ENCODE measurements around the gene CYP2A6. TPM values are rescaled to one million over a fixed set of nuclear protein-coding genes. Genes with fewer than 3 reads are reported as not detected.
"Not testable (repeated sequence)": the region's sequence is repeated elsewhere in the genome, so short reads cannot be mapped to it uniquely, and the experiment has no call there.

CYP2A6 gene
- total RNA-seq, 4 donors from 2014 or later: 0.36 TPM; not detected in 3

DNA sequence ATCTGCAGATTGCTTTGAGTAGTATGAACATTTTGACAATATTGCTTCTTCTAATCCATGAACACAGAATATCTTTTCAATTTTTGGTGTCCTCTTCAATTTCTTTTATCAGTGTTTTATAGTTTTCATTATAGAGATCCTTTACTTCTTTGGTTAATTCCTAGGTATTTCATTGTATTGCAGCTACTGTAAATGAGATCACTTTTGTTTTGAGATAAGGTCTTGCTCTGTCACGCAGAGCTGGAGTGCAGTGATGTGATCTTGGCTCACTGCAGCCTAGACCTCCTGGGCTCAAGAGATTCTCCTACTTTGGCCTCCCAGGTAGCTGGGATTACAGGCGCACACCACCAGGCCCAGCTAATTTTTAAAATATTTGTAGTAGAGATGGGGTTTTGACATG is 22.0 kb upstream of the CYP2A6 start:
- no peak for ATAC-seq (ENCODE audit: low FRiP score)
- TF ChIP-seq, protein P1, sequence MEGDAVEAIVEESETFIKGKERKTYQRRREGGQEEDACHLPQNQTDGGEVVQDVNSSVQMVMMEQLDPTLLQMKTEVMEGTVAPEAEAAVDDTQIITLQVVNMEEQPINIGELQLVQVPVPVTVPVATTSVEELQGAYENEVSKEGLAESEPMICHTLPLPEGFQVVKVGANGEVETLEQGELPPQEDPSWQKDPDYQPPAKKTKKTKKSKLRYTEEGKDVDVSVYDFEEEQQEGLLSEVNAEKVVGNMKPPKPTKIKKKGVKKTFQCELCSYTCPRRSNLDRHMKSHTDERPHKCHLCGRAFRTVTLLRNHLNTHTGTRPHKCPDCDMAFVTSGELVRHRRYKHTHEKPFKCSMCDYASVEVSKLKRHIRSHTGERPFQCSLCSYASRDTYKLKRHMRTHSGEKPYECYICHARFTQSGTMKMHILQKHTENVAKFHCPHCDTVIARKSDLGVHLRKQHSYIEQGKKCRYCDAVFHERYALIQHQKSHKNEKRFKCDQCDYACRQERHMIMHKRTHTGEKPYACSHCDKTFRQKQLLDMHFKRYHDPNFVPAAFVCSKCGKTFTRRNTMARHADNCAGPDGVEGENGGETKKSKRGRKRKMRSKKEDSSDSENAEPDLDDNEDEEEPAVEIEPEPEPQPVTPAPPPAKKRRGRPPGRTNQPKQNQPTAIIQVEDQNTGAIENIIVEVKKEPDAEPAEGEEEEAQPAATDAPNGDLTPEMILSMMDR (IDR thresholded peaks at IDR 0.05): no peak
- no peak for DNase-seq (ENCODE audit: low spot score)

DNA sequence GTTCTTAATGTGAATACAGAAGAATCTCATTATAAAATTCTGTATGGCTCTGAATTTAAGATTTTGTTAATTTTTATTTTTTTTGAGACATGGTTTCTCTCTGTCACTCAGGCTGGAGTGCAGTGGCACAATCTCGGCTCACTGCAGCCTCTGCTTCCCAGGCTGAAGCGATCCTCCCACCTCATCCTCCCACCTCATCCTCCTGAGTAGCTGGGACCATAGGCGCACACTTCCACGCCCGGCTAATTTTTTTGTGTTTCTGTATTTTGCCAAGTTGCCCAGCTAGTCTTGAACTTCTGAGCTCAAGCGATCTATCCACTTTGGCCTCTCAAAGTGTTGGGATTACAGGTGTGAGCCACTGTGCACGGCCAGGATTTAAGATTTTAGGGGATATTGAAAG is 17.5 kb upstream of the CYP2A6 start:
- ATAC-seq (ENCODE audit: low FRiP score): no peak
- DNase-seq (ENCODE audit: low spot score): no peak
- TF ChIP-seq, protein P1 (IDR thresholded peaks at IDR 0.05): no peak

DNA sequence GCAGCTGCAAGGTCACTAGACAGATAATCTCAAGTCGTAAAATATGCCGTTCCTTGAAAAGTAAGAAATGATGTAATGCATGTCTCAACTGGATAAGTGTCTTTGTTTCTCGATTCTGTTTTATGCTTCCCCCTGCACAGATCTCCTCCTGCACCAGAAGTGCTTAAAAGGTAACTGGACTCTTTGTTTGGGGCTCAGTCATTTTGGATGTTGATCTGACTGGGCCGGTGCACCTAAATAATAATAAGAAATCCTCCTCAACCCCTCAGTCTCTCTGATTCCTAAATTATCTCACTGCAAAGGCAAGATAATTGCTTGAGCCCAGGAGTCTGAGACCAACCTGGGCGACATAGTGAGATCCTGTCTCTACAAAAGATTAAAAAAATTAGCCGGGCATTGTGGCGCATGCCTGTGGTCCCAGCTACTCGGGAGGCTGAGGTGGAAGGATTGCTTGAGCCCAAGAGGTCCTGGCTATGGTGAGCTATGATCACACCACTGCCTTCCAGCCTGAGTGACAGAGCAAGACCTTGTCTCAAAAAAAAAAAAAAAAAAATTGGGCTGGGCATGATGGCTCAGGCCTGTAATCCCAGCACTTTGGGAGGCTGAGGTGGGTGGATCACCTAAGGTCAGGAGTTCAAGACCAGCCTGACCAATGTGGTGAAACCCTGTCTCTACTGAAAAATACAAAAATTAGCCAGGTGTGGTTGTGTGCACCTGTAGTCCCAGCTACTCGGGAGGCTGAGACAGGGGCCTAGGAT is 14.7 kb upstream of the CYP2A6 start:
- not testable (repeated sequence) for ATAC-seq (ENCODE audit: low FRiP score); DNase-seq (ENCODE audit: low spot score)

DNA sequence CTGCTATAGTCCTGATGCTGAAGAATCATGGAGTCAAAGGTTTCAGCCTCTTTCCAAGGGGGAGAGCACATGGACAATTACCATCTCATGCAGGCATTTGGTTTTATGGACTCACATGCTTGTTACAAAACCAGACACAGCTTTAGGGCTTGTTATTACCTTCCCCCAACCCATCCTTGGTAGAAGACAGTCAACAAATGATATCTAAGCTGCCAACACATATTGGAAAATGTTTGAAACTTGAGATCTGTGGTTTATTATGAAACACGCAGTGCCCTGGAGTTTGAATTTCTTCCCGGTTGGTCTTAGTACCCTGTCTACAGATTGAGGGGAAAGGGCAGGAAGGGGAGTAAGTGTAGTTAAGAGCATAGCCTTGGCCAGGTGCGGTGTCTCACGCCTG is 12.5 kb upstream of the CYP2A6 start:
- DNase-seq (ENCODE audit: low spot score) (no peak), ATAC-seq (ENCODE audit: low FRiP score) (no peak)
- TF ChIP-seq, protein P1 (IDR thresholded peaks at IDR 0.05): no peak

DNA sequence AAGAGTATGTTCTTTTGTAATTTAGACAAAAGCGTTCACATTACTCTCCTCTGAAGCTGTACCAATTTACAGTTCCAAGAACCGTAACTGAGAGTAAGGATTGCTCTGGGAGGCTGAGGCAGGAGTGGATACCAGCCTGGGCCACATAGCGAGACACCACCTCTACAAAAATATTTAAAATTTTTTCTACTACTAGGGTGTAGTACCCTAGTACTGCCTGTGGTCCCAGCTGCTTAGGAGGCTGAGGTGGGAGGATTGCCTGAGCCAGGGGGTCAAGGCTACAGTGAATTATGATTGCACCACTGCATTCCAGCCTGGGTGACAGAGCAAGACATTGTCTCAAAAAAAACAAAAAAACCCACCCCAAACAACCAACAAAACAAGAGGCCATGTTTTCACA is 12.1 kb upstream of the CYP2A6 start:
- DNase-seq (ENCODE audit: low spot score): no peak
- no peak for ATAC-seq (ENCODE audit: low FRiP score)
- TF ChIP-seq, protein P1 (IDR thresholded peaks at IDR 0.05): no peak

DNA sequence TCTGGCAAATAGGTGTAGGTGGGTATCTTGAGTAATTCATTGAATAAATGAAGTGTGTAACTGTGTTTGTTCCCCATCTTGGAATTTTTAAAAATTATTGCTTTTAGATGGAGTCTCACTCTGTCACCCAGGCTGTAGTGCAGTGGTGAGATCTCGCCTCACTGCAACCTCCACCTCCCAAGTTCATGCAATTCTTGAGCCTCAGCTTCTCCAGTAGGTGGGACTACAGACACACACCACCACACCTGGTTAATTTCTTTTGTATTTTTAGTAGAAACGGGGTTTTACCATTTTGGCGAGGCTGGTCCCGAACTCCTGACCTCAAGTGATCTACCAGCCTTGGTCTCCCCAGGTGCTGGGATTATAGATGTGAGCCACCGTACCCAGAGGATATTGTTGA is 7.9 kb upstream of the CYP2A6 start:
- ATAC-seq (ENCODE audit: low FRiP score) (no peak), DNase-seq (ENCODE audit: low spot score) (no peak)
- TF ChIP-seq, protein P1 (IDR thresholded peaks at IDR 0.05): no peak

DNA sequence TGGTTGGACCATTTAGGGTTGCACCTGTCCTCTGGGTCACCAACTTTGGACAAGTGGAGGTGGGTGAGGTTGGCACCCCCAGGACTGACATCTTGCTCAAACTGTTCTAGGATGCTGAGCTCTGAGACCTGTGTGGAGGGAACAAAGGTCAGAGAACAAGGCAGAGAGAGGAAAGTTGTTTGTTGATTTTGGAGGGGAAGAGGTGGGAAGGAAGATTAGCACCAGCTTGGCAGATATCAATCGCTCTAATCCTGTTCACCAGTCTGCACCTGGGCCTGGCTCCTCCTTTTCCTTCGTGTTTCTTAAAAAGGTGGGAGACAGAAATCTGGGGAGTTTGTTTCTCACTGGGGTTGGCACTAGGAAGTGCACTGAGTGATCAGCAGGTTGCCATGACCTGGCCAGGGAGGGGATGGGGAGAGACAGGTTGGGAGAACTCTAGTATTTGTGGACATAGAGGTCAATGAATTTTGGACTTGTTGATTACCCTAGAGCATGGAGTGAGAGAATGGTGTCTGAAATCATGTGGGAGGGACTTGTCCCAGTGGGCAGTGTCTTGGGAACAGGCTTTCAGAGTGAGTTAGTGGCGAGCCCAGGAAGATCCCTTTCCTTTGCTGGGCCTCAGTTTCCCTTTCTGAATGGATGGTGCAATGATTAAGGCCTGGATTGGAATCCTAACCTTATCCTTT is 2.4 kb upstream of the CYP2A6 start:
- ATAC-seq (ENCODE audit: low FRiP score); DNase-seq (ENCODE audit: low spot score): not testable (repeated sequence)

DNA sequence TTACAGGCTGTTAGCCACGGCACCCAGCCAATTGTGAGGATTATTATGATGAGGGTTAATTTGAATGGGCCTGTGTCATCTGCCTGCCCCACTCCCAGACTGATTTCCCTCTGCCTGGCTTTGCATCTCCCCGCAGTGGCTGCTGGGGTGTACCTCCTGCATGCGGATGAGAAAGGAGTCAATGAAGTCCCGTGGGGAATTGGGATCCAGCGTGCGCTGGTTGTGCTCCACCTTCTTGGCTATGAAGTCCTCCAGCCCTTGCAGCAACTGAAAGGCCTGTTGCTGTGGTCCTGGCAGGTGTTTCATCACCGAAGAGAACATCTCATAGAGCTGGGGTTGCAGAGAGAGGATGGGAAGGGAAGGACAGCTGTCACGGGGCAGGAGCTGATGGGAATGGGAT is 3.5 kb downstream of the CYP2A6 start:
- not testable (repeated sequence) for ATAC-seq (ENCODE audit: low FRiP score); DNase-seq (ENCODE audit: low spot score)

DNA sequence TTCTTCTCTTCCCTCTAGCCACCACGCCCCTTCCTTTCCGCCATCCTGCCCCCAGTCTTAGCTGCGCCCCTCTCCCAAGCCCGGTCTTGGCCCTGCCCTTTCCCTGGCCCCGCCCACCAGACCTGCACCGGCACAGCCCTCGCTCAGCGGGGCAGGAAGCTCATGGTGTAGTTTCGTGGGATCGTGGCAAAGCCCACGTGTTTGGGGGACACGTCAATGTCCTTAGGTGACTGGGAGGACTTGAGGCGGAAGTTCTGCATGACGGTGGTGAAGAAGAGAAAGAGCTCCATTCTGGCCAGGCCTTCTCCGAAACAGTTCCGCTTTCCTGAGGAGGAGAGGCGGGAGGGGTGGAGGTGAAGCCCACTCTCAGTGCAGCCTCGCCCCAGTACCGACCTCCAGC is 6.6 kb downstream of the CYP2A6 start:
- DNase-seq (ENCODE audit: low spot score): not testable (repeated sequence)
- peak; percentile 54 for ATAC-seq (ENCODE audit: low FRiP score)

DNA sequence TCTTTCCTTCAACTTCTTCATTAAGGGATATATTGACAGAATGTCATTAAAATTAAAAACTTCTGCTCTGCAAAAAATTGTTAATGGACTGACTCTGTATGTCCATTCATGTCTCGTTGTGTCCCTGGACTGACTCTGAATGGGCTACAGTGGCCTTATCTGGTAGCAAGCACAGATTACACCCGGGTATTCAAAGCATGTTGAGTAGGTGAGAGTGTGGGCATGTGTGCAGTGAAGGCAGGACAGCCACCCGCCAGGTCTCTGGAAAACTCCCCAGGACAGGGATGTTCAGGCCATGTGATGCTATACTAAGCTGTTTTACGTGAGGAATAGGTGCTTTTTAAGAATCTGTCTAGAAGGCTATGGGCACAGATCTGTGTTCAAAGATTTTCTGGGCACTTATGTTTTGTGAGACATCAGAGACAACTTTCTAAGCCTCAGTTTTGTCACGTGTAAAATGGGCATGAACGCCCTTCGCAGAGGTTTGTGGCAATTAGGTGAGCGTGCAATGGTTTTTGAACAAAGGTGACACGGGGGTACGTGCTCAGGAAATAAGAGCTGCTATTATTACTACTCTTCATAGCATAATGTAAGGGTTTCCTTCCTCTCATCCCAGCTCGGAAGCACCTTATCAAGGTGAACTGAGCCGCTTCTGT is 7.1 kb downstream of the CYP2A6 start:
- ATAC-seq (ENCODE audit: low FRiP score); DNase-seq (ENCODE audit: low spot score): not testable (repeated sequence)

DNA sequence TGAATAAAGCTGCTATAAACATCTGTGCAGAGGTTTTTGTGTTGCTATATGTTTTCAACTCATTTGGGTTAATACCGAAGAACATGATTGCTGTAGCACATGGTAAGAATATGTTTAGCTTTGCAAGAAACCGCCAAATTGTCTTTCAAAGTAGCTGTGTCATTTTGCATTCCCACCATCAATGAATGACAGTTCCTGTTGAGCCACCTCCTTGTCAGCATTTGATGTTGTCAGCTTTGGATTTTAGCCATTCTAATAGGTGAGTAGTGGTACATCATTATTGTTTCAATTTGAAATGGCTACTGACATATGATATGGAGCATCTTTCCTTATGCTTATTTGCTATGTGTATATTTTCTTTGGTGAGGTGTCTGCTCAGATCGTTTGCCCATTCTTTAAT is 8.2 kb downstream of the CYP2A6 start:
- not testable (repeated sequence) for ATAC-seq (ENCODE audit: low FRiP score); DNase-seq (ENCODE audit: low spot score)

DNA sequence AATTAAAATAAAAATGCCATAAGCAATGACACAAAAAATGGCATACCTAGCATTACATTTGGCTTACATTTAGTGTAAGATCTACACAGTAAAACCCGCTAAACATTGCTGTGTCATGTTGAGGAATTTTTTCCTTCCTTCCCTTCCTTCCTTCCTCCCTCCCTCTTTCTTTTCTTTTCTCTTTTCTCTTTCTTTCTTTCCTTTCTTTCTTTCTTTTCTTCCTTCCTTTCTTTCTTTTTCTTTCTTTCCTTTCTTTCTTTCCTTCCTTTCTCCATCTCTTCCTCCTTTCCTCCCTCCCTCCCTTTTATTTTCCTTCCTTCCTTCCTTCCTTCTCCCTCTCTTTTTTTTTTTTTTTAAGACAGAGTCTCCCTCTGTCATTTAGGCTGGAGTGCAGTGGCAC is 11.8 kb downstream of the CYP2A6 start:
- DNase-seq (ENCODE audit: low spot score); ATAC-seq (ENCODE audit: low FRiP score): not testable (repeated sequence)
